Ovary (tissue), 9 donors: ENCODE measurements around the gene SLC25A39. TPM values are rescaled to one million over a fixed set of nuclear protein-coding genes. Genes with fewer than 3 reads are reported as not detected.

Experiments used
- DNase-seq, 5 donors: peaks; one replicate each; pipeline ENCODE4 v3.0.0-alpha.2; 2019 to 2020
- H3K27ac ChIP-seq, 2 donors: fragments of 200-600 bp; one replicate each; pipeline versions ENCODE4 v1.5.1 to v1.8.0; 2019 to 2022
- H3K27me3 ChIP-seq: fragments of 200-600 bp; one replicate; pipeline ENCODE4 v1.8.0; 2022
- H3K36me3 ChIP-seq: fragments of 200-600 bp; sonication (generic); one replicate; pipeline ENCODE4 v1.5.1; 2019
- H3K4me1 ChIP-seq: one replicate; pipeline ENCODE4 v1.8.1; 2013; ENCODE audit warnings: mild to moderate bottlenecking, moderate library complexity; ENCODE audit not compliant: insufficient read depth
- H3K4me3 ChIP-seq: fragments of 200-600 bp; sonication (generic); one replicate; pipeline ENCODE4 v1.5.1; 2017
- H3K9me3 ChIP-seq, 2 donors: fragments of 200-600 bp in 1 of 2; sonication (generic) in 1 of 2; one replicate each; pipeline versions ENCODE4 v1.5.1 to v1.8.1; 2013 to 2019; ENCODE audit warnings: mild to moderate bottlenecking in 1 of 2, moderate library complexity in 1 of 2
- CTCF ChIP-seq, 3 donors: fragments of 450-650 bp in 2 of 3; fragments of 200-600 bp in 1 of 3; IDR thresholded peaks; one replicate each; pipeline versions ENCODE4 v1.5.1 to v1.8.0; 2016 to 2022; ENCODE audit warnings: antibody characterized with exemption in 3 of 3, mild to moderate bottlenecking in 1 of 3
- EP300 ChIP-seq: sonication (generic); formaldehyde crosslinking; IDR thresholded peaks from one replicate; pipeline ENCODE4 v1.6.1; 2017; ENCODE audit warnings: antibody characterized with exemption
- POLR2A ChIP-seq: fragments of 450-650 bp; IDR thresholded peaks from one replicate; pipeline ENCODE4 v1.6.1; 2017; ENCODE audit warnings: antibody characterized with exemption, mild to moderate bottlenecking, moderate library complexity
- WGBS, 3 donors: extraction: QIAGEN DNeasy Blood & Tissue Kit in 1 of 3; methylation state at CpG; one replicate each; pipeline versions ENCODE4 v1.1.5 to v1.1.7; 2013 to 2017; 5-methylcytosine and 5-hydroxymethylcytosine counted together
- intact Hi-C, 4 donors: fragments of 100-400 bp; cut with DNase I; formaldehyde crosslinking; loops; one replicate each; pipeline versions ENCODE4 v1.11.0 to v1.15.1; 2022 to 2023
- polyA plus RNA-seq, 2 donors: library from polyadenylated mRNA; stranded (reverse); fragments of 200-250 nt in 1 of 2; fragments of 350-450 nt in 1 of 2; fragmentation: Illumina TruSeq in 1 of 2; extraction: RNeasy Lipid Tissue Mini Kit (QIAGEN cat#74804) in 1 of 2; gene quantifications; one replicate each; pipeline ENCODE4 v1.2.3, GENCODE V29; 2013 to 2014
- total RNA-seq, 7 donors: library from RNA; depleted of rRNA in 2 of 7; stranded (reverse); fragments of >200 nt in 2 of 7; fragmentation: NEBNext Ultra II Directional in 3 of 7; extraction: Animal tissue kit (Norgen Biotek cat#: 25700) in 3 of 7; gene quantifications; one replicate each; pipeline versions ENCODE4 v1.1.0 to v1.2.4, GENCODE V29; 2016 to 2023
- donor health status: DM: no; HTN: no; CAD: no; lungs with moderate emphysema.
- donor health status: DM: no; HTN: no; CAD: no.
- donor health status: Bipolar disorder and iron deficiency.
- donor health status: DM: yes; HTN: yes; CAD: no.
- donor health status: DM: no; HTN: no; CAD: no.
- donor health status: DM: yes; HTN: yes; CAD: no.

Gene SLC25A39
- total and polyA plus RNA-seq, 9 donors = 15.9 to 111 (median 63.8) TPM

- H3K36me3 ChIP-seq = no peaks in the 10 kb centered on the region
- no peak overlapping the region for H3K27ac ChIP-seq
- H3K9me3 ChIP-seq = no peaks in the 10 kb centered on the region
- no peaks in the 10 kb centered on the region for H3K4me1 ChIP-seq
- DNase-seq = no peak
- 75 to 84% (median 75%) methylated on average over 3 of the region's 3 CpGs for WGBS, 3 donors
- intact Hi-C loops = loop anchor here in 1 of 4 donors (5.0 kb wide), 1 partner anchor 1511 kb away; no protein-coding TSS in a partner anchor
- TF ChIP-seq CTCF (IDR thresholded peaks at IDR 0.05) (no peak), EP300 (no peak)
- H3K4me3 ChIP-seq = no peak overlapping the region
- no peaks in the 10 kb centered on the region for H3K27me3 ChIP-seq
Measured at GRCh38 chr17:44297975-44298374, 26.6 kb downstream of the SLC25A39 start.

GRCh38 chr17:44293509-44294226, 31.0 kb downstream of the SLC25A39 start:
- Histone ChIP-seq H3K4me1 (no peaks in the 10 kb centered on the region), H3K9me3 (no peaks in the 10 kb centered on the region), H3K27me3 (no peaks in the 10 kb centered on the region), H3K36me3 (no peaks in the 10 kb centered on the region), H3K27ac (no peak overlapping the region), H3K4me3 (no peak overlapping the region)
- DNase-seq = no peak
- TF ChIP-seq EP300 (no peak), POLR2A (no peak), CTCF (IDR thresholded peaks at IDR 0.05) (no peak)
- 83 to 86% (median 84%) methylated on average over 9 of the region's 9 CpGs for WGBS, 3 donors
- intact Hi-C loops = no loop called here

GRCh38 chr17:44287651-44288050, 37.0 kb downstream of the SLC25A39 start:
- Histone ChIP-seq H3K36me3 (no peaks in the 10 kb centered on the region), H3K9me3 (no peaks in the 10 kb centered on the region), H3K4me3 (no peak overlapping the region), H3K27me3 (no peaks in the 10 kb centered on the region), H3K4me1 (no peaks in the 10 kb centered on the region), H3K27ac (no peak overlapping the region)
- WGBS, 3 donors = 58 to 65% (median 58%) methylated on average over 8 of the region's 8 CpGs
- DNase-seq = no peak
- TF ChIP-seq POLR2A = no peak
- no peak for TF ChIP-seq CTCF (IDR thresholded peaks at IDR 0.05)
- TF ChIP-seq EP300 = no peak
- intact Hi-C loops = no loop called here

- no peaks in the 10 kb centered on the region for H3K27me3 ChIP-seq
- intact Hi-C loops = no loop called here
- 93 to 100% (median 98%) methylated on average over 4 of the region's 4 CpGs for WGBS, 3 donors
- DNase-seq = no peak
- no peaks in the 10 kb centered on the region for H3K9me3 ChIP-seq
- peaks cover 12% of the 10 kb centered on the region for H3K4me1 ChIP-seq
- no peak overlapping the region for H3K4me3 ChIP-seq
- no peaks in the 10 kb centered on the region for H3K36me3 ChIP-seq
- TF ChIP-seq CTCF (IDR thresholded peaks at IDR 0.05) (no peak), EP300 (no peak), POLR2A (no peak)
- no peak overlapping the region for H3K27ac ChIP-seq
Measured at GRCh38 chr17:44284024-44284400, 40.6 kb downstream of the SLC25A39 start.
